HCT116 (cell line): Measurements from ENCODE around the gene AKR7A2. TPM values are rescaled to one million over a fixed set of nuclear protein-coding genes. Genes with fewer than 3 reads are reported as not detected.
"Not testable (repeated sequence)": the region's sequence is repeated elsewhere in the genome, so short reads cannot be mapped to it uniquely, and the experiment has no call there.

Experiments used
- ATAC-seq: fragments of 200-7000 bp; cut with Tn5 transposase; 2 replicates; pipeline ENCODE4 v1.9.1; 2020; ENCODE audit warnings: mild to moderate bottlenecking, moderate library complexity
- BruUV-seq: library from RNA; stranded (reverse); fragments of 400-500 nt; replicated peaks from 2 replicates; lab custom pipeline; 2021; lab: Mats Ljungman, UMichigan
- CTCF ChIA-PET: fragments of 300-600 bp; sonication (Branson Sonifier 250); formaldehyde crosslinking; loops from one replicate; lab custom pipeline; 2021; ENCODE audit warnings: antibody characterized with exemption; lab: Charles Lee
- POLR2A ChIA-PET: fragments of 300-600, 350-600 bp; sonication (Branson Sonifier 250); formaldehyde crosslinking; loops from one replicate; lab custom pipeline; 2021; ENCODE audit warnings: antibody characterized with exemption; lab: Charles Lee
- RAD21 ChIA-PET, 2 experiments: fragments of 300-600 bp; sonication (Branson Sonifier 250); formaldehyde crosslinking; loops; one replicate each; lab custom pipeline; 2023; ENCODE audit warnings: low total read pairs in 2 of 2; ENCODE audit not compliant: uncharacterized antibody in 2 of 2, unreplicated experiment in 2 of 2, low non-redundant PET in 1 of 2; lab: Charles Lee
- DNase-seq: peaks from one replicate; pipeline ENCODE4 v3.0.0-alpha.2; 2010; ENCODE audit warnings: low read depth, low spot score
- H2AFZ ChIP-seq: fragments of 200-600 bp; shearing (Covaris generic), sonication (generic); 2 replicates; pipeline ENCODE4 v1.6.1; 2017; ENCODE audit warnings: low read depth, mixed run types, mixed read lengths, antibody characterized with exemption, low read length; ENCODE audit not compliant: poor library complexity, severe bottlenecking
- H3K27ac ChIP-seq: 2 replicates; pipeline ENCODE4 v1.5.1; 2012; ENCODE audit warnings: low read depth, low read length
- H3K27me3 ChIP-seq: fragments of 200-600 bp; sonication (generic); 2 replicates; pipeline ENCODE4 v1.6.1; 2016; ENCODE audit warnings: mixed run types, low read length, mixed read lengths; ENCODE audit not compliant: insufficient read depth
- H3K36me3 ChIP-seq, 2 experiments: fragments of 200-500 bp in 1 of 2; fragments of 200-600 bp in 1 of 2; sonication (Bioruptor generic) in 1 of 2; sonication (generic) in 1 of 2; 2 replicates each; pipeline versions ENCODE4 v1.5.1 to v1.6.1; 2014 to 2016; ENCODE audit warnings: low read length in 2 of 2, inconsistent platforms in 1 of 2, mixed read lengths in 1 of 2, mixed run types in 1 of 2; ENCODE audit not compliant: insufficient read depth in 2 of 2, control insufficient read depth in 1 of 2
- H3K4me1 ChIP-seq, 2 experiments: fragments of 200-600 bp in 1 of 2; sonication (generic) in 1 of 2; 2 replicates each; pipeline versions ENCODE4 v1.5.1 to v1.6.1; 2012 to 2017; ENCODE audit warnings: low read length in 2 of 2, inconsistent platforms in 1 of 2, mild to moderate bottlenecking in 1 of 2, mixed read lengths in 1 of 2, mixed run types in 1 of 2, moderate library complexity in 1 of 2; ENCODE audit not compliant: insufficient read depth in 2 of 2, control insufficient read depth in 1 of 2
- H3K4me2 ChIP-seq: fragments of 200-600 bp; sonication (generic); 2 replicates; pipeline ENCODE4 v1.6.1; 2017; ENCODE audit warnings: mixed run types, low read length, mixed read lengths
- H3K4me3 ChIP-seq, 2 experiments: fragments of 200-600 bp in 1 of 2; sonication (generic) in 1 of 2; replicated peaks in 1 of 2; 2 replicates each; pipeline ENCODE4 v1.5.1; 2011 to 2016; ENCODE audit warnings: low read length in 2 of 2, control low read depth in 1 of 2, low read depth in 1 of 2, mild to moderate bottlenecking in 1 of 2, mixed read lengths in 1 of 2, mixed run types in 1 of 2
- H3K79me2 ChIP-seq: fragments of 200-600 bp; sonication (generic); 2 replicates; pipeline ENCODE4 v1.6.1; 2017; ENCODE audit warnings: mild to moderate bottlenecking, mixed run types, low read length, moderate library complexity, mixed read lengths; ENCODE audit not compliant: insufficient read depth
- H3K9ac ChIP-seq: fragments of 200-600 bp; sonication (generic); 2 replicates; pipeline ENCODE4 v1.6.1; 2016; ENCODE audit warnings: low read length, mixed read lengths
- H3K9me2 ChIP-seq: fragments of 200-600 bp; sonication (generic), shearing (Covaris generic); 2 replicates; pipeline ENCODE4 v1.6.1; 2017; ENCODE audit warnings: mixed run types, mild to moderate bottlenecking, moderate library complexity; ENCODE audit not compliant: insufficient read depth
- H3K9me3 ChIP-seq, 2 experiments: fragments of 200-500 bp in 1 of 2; fragments of 200-600 bp in 1 of 2; sonication (Bioruptor generic) in 1 of 2; sonication (generic) in 1 of 2; 2 replicates each; pipeline ENCODE4 v1.6.1; 2014 to 2017; ENCODE audit warnings: low read length in 2 of 2, mixed read lengths in 2 of 2, inconsistent platforms in 1 of 2, low read depth in 1 of 2, mild to moderate bottlenecking in 1 of 2, mixed run types in 1 of 2, moderate library complexity in 1 of 2; ENCODE audit not compliant: control insufficient read depth in 1 of 2, insufficient read depth in 1 of 2
- H4K20me1 ChIP-seq: fragments of 200-600 bp; sonication (generic), shearing (Covaris generic); 2 replicates; pipeline ENCODE4 v1.6.1; 2017; ENCODE audit warnings: mixed run types, mild to moderate bottlenecking, moderate library complexity; ENCODE audit not compliant: insufficient read depth
- CEBPB ChIP-seq: IDR thresholded peaks from 2 replicates; pipeline ENCODE4 v1.6.1; 2012; ENCODE audit warnings: low read depth
- EZH2phosphoT487 ChIP-seq: fragments of 200-600 bp; IDR thresholded peaks from 2 replicates; pipeline ENCODE4 v1.6.1; 2018; ENCODE audit warnings: antibody characterized with exemption, borderline replicate concordance
- FOSL1 ChIP-seq: IDR thresholded peaks from 2 replicates; pipeline ENCODE4 v1.6.1; 2012; ENCODE audit warnings: low read depth
- RAD21 ChIP-seq: IDR thresholded peaks from 2 replicates; pipeline ENCODE4 v1.6.1; 2012; ENCODE audit warnings: low read depth, mild to moderate bottlenecking
- SIN3A ChIP-seq: IDR thresholded peaks from 2 replicates; pipeline ENCODE4 v1.6.1; 2012; ENCODE audit warnings: low read depth
- SRF ChIP-seq: IDR thresholded peaks from 2 replicates; pipeline ENCODE4 v1.6.1; 2012; ENCODE audit warnings: low read depth
- TCF7L2 ChIP-seq: IDR thresholded peaks from 2 replicates; pipeline ENCODE4 v1.7.0; 2011; ENCODE audit warnings: borderline replicate concordance, inconsistent platforms; ENCODE audit not compliant: insufficient read depth, insufficient read length; ENCODE audit errors: extremely low read depth
- ZFX ChIP-seq: fragments of 450-650 bp; IDR thresholded peaks from 2 replicates; pipeline ENCODE4 v1.6.1; 2017
- ZNF274 ChIP-seq: fragments of 200-500 bp; sonication (Bioruptor generic); IDR thresholded peaks from 2 replicates; pipeline ENCODE4 v1.6.1; 2014; ENCODE audit warnings: mild to moderate bottlenecking, low read depth, low read length, inconsistent platforms
- intact Hi-C: fragments of 100-400 bp; cut with micrococcal nuclease; formaldehyde crosslinking; loops from 2 replicates; pipeline ENCODE4 v1.10.0; 2022
- total RNA-seq: library from RNA; stranded (reverse); gene quantifications from one replicate; pipeline ENCODE4 v1.2.1, GENCODE V29; 2021; ENCODE audit not compliant: unreplicated experiment
- TF ChIP-seq, protein P1 (sequence below): IDR thresholded peaks from 2 replicates; pipeline ENCODE4 v1.6.1; 2012; ENCODE audit warnings: low read depth
- TF ChIP-seq, protein P2 (sequence below): IDR thresholded peaks from 2 replicates; pipeline ENCODE4 v1.6.1; 2012

Gene AKR7A2
- total RNA-seq, 1 experiment from 2014 or later: 90.8 TPM

DNA sequence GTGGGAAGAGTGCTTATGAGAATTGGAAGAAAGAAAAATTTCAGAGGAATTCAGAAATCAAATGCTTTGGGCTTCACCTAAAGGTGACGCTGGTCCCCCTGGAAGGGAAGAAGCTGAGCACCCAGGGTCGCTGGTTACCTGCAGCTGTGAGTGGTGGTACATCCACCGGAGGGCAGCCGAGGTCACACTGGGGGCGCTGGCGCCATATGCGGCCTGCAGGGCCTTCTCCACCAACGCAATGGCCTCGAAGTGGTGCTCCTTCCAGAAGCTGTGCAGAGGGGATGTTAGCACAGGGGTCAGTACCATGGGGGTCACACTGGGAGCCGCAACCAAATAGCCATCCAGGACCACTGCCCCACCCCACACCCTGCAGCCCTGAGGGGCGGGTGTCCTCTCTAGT is 6.1 kb downstream of the AKR7A2 start:
- Histone ChIP-seq H3K27me3 (no peaks in the 10 kb centered on the region), H3K4me3 (no peak overlapping the region), H3K4me2 (no peak overlapping the region), H3K79me2 (peaks cover 21% of the 10 kb centered on the region)
- RAD21 ChIA-PET: no interaction called here
- ATAC-seq: no peak
- TF ChIP-seq SIN3A: no peak
- no peak for TF ChIP-seq RAD21
- TF ChIP-seq, all 23 proteins: peak for 0
- BruUV-seq: no TSS peak
- intact Hi-C loops: no loop called here
- Histone ChIP-seq H3K9ac (no peak overlapping the region), H3K27ac (no peak overlapping the region), H3K9me2 (no peaks in the 10 kb centered on the region), H2AFZ (no peak overlapping the region), H3K4me1 (peaks cover 4% of the 10 kb centered on the region in 2 experiments; a peak in 3 of 4 replicates), H4K20me1 (no peaks in the 10 kb centered on the region), H3K9me3 (no peaks in the 10 kb centered on the region), H3K36me3 (peaks cover 30 to 34% of the 10 kb centered on the region in 2 experiments)
- no peak for DNase-seq
- ChIA-PET POLR2A (no interaction called here), CTCF (no interaction called here)

DNA sequence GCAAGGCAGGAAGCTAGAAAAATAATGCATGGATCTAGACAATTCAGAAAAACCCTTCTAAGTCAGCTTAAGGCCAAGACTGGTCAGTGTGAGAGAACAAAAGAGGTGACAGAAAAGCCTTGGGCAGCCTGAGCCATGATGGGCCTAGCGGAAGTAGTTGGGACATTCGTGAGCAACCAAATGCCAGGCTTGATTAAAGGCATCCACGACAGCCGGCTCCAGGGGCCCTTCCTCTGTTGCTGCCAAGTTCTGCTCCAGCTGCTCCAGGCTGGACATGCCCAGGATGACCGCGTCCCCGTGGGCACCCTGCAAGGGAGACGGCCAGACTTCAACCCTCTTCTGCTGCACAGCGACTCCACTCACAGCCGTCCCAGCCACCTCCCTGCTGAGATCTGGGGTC is 7.9 kb downstream of the AKR7A2 start:
- H4K20me1 ChIP-seq, ATAC-seq, BruUV-seq, H3K4me2 ChIP-seq, H3K4me1 ChIP-seq, H3K9me2 ChIP-seq, H3K9me3 ChIP-seq, RAD21 ChIA-PET, H3K4me3 ChIP-seq, H3K27ac ChIP-seq, POLR2A ChIA-PET, CTCF ChIA-PET, H2AFZ ChIP-seq, intact Hi-C loops, H3K27me3 ChIP-seq, H3K9ac ChIP-seq, H3K79me2 ChIP-seq, DNase-seq: not testable (repeated sequence)
- peaks cover 30 to 34% of the 10 kb centered on the region in 2 experiments for H3K36me3 ChIP-seq

DNA sequence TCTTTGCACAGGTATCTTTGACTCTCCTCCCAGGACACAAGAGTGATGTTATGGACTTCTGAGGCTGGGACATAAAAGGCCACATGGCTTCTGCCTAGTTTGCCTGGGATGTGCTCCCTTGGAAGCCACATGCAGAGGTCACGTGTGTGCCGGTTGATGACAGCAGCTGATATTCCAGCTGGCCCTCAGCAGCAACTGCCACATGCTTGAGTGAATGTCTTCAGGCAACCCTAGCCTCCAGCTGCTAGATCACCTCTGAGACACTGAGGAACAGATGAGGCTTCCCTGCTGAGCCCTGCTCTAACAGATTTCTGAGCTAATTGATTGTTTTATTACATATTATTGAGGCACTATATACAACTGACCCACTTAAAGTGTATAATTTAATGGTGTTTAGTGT is 11.7 kb downstream of the AKR7A2 start:
- H3K9ac ChIP-seq: no peak overlapping the region
- H3K4me3 ChIP-seq: no peak overlapping the region
- RAD21 ChIA-PET: no interaction called here
- H3K9me2 ChIP-seq: no peaks in the 10 kb centered on the region
- intact Hi-C loops: no loop called here
- POLR2A ChIA-PET: no interaction called here
- H4K20me1 ChIP-seq: no peaks in the 10 kb centered on the region
- peaks cover 17 to 18% of the 10 kb centered on the region in 2 experiments for H3K36me3 ChIP-seq
- H3K79me2 ChIP-seq: no peaks in the 10 kb centered on the region
- peaks cover 0 to under 1% of the 10 kb centered on the region in 2 experiments; a peak in 1 of 4 replicates for H3K9me3 ChIP-seq
- no peak overlapping the region for H2AFZ ChIP-seq
- DNase-seq (no peak), ATAC-seq (no peak)
- no peak overlapping the region for H3K27ac ChIP-seq
- no peak overlapping the region for H3K4me2 ChIP-seq
- H3K27me3 ChIP-seq: no peaks in the 10 kb centered on the region
- no TSS peak for BruUV-seq
- H3K4me1 ChIP-seq: no peaks in the 10 kb centered on the region
- CTCF ChIA-PET: no interaction called here
- TF ChIP-seq ZFX (no peak), SRF (no peak), TCF7L2 (no peak), ZNF274 (no peak), FOSL1 (no peak), SIN3A (no peak), CEBPB (no peak), EZH2phosphoT487 (no peak)
- TF ChIP-seq, protein P1, sequence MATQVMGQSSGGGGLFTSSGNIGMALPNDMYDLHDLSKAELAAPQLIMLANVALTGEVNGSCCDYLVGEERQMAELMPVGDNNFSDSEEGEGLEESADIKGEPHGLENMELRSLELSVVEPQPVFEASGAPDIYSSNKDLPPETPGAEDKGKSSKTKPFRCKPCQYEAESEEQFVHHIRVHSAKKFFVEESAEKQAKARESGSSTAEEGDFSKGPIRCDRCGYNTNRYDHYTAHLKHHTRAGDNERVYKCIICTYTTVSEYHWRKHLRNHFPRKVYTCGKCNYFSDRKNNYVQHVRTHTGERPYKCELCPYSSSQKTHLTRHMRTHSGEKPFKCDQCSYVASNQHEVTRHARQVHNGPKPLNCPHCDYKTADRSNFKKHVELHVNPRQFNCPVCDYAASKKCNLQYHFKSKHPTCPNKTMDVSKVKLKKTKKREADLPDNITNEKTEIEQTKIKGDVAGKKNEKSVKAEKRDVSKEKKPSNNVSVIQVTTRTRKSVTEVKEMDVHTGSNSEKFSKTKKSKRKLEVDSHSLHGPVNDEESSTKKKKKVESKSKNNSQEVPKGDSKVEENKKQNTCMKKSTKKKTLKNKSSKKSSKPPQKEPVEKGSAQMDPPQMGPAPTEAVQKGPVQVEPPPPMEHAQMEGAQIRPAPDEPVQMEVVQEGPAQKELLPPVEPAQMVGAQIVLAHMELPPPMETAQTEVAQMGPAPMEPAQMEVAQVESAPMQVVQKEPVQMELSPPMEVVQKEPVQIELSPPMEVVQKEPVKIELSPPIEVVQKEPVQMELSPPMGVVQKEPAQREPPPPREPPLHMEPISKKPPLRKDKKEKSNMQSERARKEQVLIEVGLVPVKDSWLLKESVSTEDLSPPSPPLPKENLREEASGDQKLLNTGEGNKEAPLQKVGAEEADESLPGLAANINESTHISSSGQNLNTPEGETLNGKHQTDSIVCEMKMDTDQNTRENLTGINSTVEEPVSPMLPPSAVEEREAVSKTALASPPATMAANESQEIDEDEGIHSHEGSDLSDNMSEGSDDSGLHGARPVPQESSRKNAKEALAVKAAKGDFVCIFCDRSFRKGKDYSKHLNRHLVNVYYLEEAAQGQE: no peak
- TF ChIP-seq, protein P2, sequence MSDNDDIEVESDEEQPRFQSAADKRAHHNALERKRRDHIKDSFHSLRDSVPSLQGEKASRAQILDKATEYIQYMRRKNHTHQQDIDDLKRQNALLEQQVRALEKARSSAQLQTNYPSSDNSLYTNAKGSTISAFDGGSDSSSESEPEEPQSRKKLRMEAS: no peak
